Measurements from ENCODE around the gene GABPB2.
A peak's percentile ranks its signal among the peaks of the same experiment; 100 is the strongest.

The GABPB2 gene

DNA sequence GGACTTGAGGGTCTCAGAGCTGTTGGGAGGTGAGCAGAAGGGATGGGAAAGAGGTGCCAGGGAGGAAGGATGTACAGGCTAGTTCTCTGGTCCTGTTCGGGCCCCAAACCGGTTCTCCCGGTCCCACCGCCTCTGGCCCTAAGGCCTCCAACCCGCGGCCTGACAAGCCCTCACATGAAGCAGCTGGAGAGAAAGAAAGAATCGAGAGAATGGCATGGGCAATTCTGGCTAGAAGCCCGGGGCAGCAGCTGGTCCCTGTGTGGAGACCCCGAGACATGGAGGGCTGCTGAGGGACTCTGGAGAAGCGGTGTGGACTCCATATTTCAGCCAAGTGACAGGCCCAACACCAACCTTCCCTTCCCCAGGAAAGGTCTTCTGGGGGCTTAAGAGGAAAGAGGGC, 11.9 kb upstream of the GABPB2 start:
- Histone ChIP-seq H4K20me1 (ENCODE audit: insufficient read depth, low read length, poor library complexity, severe bottlenecking) (peaks cover 46% of the 10 kb centered on the region), H3K9me3 (ENCODE audit: insufficient read depth, low read depth, low read length) (no peaks in the 10 kb centered on the region), H3K9ac (ENCODE audit: low read depth, low read length, poor library complexity, severe bottlenecking) (peak overlapping the region; percentile 90), H3F3A (ENCODE audit: low read depth) (no peaks in the 10 kb centered on the region), H3K4me2 (ENCODE audit: low read depth, low read length, poor library complexity, severe bottlenecking) (peak overlapping the region; percentile 99), H3K27me3 (ENCODE audit: insufficient read depth, low read length, poor library complexity, severe bottlenecking) (no peaks in the 10 kb centered on the region), H3K79me2 (ENCODE audit: insufficient read depth, low read length) (peaks cover 96% of the 10 kb centered on the region), H3K36me3 (ENCODE audit: insufficient read depth, low read length) (peaks cover 21% of the 10 kb centered on the region; the same call in 1 of the 2 replicates), H2AFZ (ENCODE audit: low read length) (no peak overlapping the region), H3K4me1 (ENCODE audit: insufficient read depth, low read length, poor library complexity, severe bottlenecking) (peaks cover 54% of the 10 kb centered on the region), H3K9me2 (replicated peaks; ENCODE audit: low read depth, low read length) (no peaks in the 10 kb centered on the region), H3K4me3 (ENCODE audit: low read length, poor library complexity, severe bottlenecking) (peak overlapping the region; percentile 79)
- TF ChIP-seq, protein P1, sequence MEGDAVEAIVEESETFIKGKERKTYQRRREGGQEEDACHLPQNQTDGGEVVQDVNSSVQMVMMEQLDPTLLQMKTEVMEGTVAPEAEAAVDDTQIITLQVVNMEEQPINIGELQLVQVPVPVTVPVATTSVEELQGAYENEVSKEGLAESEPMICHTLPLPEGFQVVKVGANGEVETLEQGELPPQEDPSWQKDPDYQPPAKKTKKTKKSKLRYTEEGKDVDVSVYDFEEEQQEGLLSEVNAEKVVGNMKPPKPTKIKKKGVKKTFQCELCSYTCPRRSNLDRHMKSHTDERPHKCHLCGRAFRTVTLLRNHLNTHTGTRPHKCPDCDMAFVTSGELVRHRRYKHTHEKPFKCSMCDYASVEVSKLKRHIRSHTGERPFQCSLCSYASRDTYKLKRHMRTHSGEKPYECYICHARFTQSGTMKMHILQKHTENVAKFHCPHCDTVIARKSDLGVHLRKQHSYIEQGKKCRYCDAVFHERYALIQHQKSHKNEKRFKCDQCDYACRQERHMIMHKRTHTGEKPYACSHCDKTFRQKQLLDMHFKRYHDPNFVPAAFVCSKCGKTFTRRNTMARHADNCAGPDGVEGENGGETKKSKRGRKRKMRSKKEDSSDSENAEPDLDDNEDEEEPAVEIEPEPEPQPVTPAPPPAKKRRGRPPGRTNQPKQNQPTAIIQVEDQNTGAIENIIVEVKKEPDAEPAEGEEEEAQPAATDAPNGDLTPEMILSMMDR (conservative IDR thresholded peaks at IDR 0.05; ENCODE audit: low read length), result no peak
- no peak for TF ChIP-seq EZH2phosphoT487 (IDR thresholded peaks at IDR 0.05; ENCODE audit: borderline replicate concordance)

DNA sequence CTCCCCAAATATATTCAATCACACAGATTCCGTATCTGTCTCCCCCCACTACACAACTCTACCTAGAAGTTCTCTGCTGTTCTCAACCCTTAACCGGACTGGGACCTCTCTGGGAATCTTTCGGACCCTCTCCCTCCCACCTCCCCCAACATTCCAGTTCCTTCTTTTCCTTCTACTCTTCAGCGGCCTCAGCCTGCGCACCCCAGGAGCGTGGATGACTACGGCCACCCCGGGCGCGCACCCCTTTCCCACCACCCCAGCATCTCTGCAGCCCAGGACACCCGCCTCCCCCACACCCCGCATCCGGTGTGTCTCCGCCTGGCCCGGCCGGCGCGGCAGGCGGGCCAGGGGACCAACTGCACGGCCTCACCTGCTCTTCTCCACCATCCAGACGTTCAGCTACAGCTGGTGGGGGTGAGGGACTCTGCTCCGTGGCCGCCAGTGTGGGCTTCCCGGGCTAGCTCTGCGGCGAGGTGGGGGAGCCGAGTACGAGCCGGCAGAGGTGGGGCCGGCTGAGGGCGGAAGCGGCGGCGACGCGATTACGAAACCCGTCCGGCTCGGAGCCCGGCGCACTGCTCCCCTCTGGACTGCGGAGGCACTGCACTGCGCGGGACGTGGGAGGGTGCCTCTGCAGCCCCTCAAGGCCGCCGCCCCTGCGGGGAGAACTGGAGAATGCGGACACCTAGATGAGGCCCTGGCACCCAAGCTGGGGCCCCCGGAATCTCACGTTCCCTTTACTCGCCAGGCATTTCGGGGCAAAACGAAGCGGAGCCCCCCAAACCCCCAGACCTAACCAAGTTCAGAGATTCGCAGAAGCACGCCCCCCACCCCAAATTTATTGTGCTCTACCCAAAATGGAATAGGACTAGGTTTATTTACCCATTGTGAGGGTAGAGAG, 11.2 kb upstream of the GABPB2 start, which contains the start of gene CDC42SE1:
Gene CDC42SE1 (minus strand): TSS at position 514 of the 898 bp plus-strand sequence. CDS start 3,892 bp downstream, outside the sequence.
- H3F3A ChIP-seq (ENCODE audit: low read depth), result no peaks in the 10 kb centered on the region

DNA sequence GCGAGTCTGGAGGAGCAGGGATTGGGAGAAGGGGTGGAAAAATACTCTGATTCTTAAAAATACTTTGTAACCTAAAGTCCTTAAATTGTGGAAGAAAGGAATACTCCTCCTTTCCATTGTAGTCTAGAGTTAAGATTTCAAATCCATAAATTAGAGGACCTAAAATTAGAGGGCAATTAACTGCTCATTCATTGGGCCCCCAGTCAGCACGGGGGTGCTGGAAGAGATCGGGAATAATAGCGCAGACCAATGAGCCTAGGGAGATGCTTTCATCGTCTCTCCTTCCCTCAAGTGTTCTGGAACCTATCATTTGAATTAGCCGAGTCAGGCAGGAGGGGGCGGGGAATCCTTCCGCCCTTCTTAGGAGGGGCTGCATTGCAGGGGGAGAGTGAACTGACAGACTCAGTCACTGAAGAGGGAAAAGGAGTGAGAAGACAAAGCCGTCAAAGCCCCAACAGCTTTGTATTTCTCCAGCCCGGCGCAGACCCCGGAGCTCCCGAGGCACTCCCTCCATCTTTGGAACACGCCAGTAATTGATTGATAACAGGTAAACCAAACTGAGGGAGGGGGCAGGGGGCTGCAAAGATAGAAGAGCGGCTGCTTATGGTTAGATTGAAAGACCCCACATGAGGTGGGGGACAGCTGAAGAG, 10.4 kb upstream of the GABPB2 start, which contains the start of gene MLLT11:
Gene MLLT11 (plus strand): TSS at position 391 of the 650 bp plus-strand sequence. CDS start 6,828 bp downstream, outside the sequence.
- Histone ChIP-seq H3K4me3 (ENCODE audit: low read length, poor library complexity, severe bottlenecking) (peak within 1 kb of the TSS; percentile 79), H4K20me1 (ENCODE audit: insufficient read depth, low read length, poor library complexity, severe bottlenecking) (peaks cover 39% of the 10 kb centered on the region), H2AFZ (ENCODE audit: low read length) (peak within 1 kb of the TSS; percentile 92), H3K9me3 (ENCODE audit: insufficient read depth, low read depth, low read length) (no peaks in the 10 kb centered on the region), H3F3A (ENCODE audit: low read depth) (no peaks in the 10 kb centered on the region), H3K9ac (ENCODE audit: low read depth, low read length, poor library complexity, severe bottlenecking) (peak within 1 kb of the TSS; percentile 90), H3K4me1 (ENCODE audit: insufficient read depth, low read length, poor library complexity, severe bottlenecking) (peaks cover 65% of the 10 kb centered on the region), H3K27me3 (ENCODE audit: insufficient read depth, low read length, poor library complexity, severe bottlenecking) (no peaks in the 10 kb centered on the region), H3K79me2 (ENCODE audit: insufficient read depth, low read length) (peaks cover 99% of the 10 kb centered on the region), H3K36me3 (ENCODE audit: insufficient read depth, low read length) (peaks cover 7% of the 10 kb centered on the region; the same call in 1 of the 2 replicates), H3K9me2 (replicated peaks; ENCODE audit: low read depth, low read length) (no peaks in the 10 kb centered on the region), H3K4me2 (ENCODE audit: low read depth, low read length, poor library complexity, severe bottlenecking) (peak within 1 kb of the TSS; percentile 99)
- TF ChIP-seq, protein P1 (conservative IDR thresholded peaks at IDR 0.05; ENCODE audit: low read length), result peak; percentile 43; the same call in 1 of the 2 replicates
- no peak for TF ChIP-seq EZH2phosphoT487 (IDR thresholded peaks at IDR 0.05; ENCODE audit: borderline replicate concordance)

More for the DNA sequence above, 11.2 kb upstream of the GABPB2 start, which contains the start of gene CDC42SE1:
- Histone ChIP-seq H3K27me3 (ENCODE audit: insufficient read depth, low read length, poor library complexity, severe bottlenecking) (no peaks in the 10 kb centered on the region), H3K9ac (ENCODE audit: low read depth, low read length, poor library complexity, severe bottlenecking) (peak within 1 kb of the TSS; percentile 90), H2AFZ (ENCODE audit: low read length) (peak within 1 kb of the TSS; percentile 92), H3K4me1 (ENCODE audit: insufficient read depth, low read length, poor library complexity, severe bottlenecking) (peaks cover 58% of the 10 kb centered on the region), H4K20me1 (ENCODE audit: insufficient read depth, low read length, poor library complexity, severe bottlenecking) (peaks cover 46% of the 10 kb centered on the region), H3K4me3 (ENCODE audit: low read length, poor library complexity, severe bottlenecking) (peak within 1 kb of the TSS; percentile 79), H3K9me2 (replicated peaks; ENCODE audit: low read depth, low read length) (no peaks in the 10 kb centered on the region), H3K36me3 (ENCODE audit: insufficient read depth, low read length) (peaks cover 14% of the 10 kb centered on the region; the same call in 1 of the 2 replicates), H3K79me2 (ENCODE audit: insufficient read depth, low read length) (peaks cover 99% of the 10 kb centered on the region), H3K4me2 (ENCODE audit: low read depth, low read length, poor library complexity, severe bottlenecking) (peak within 1 kb of the TSS; percentile 99), H3K9me3 (ENCODE audit: insufficient read depth, low read depth, low read length) (no peaks in the 10 kb centered on the region)
- no peak for TF ChIP-seq EZH2phosphoT487 (IDR thresholded peaks at IDR 0.05; ENCODE audit: borderline replicate concordance)
- TF ChIP-seq, protein P1 (conservative IDR thresholded peaks at IDR 0.05; ENCODE audit: low read length), result peak; percentile 66

Measured in Loucy (cell line).